ENCODE data around the gene NTRK3. TPM values are rescaled to one million over a fixed set of nuclear protein-coding genes. Genes with fewer than 3 reads are reported as not detected.

NTRK3 gene
- total RNA-seq, 2 donors from 2014 or later: 4.2 to 7.2 TPM

- Histone ChIP-seq H3K4me3 (no peak overlapping the region), H3K36me3 (no peaks in the 10 kb centered on the region), H3K27ac (no peak overlapping the region), H3K27me3 (replicated peaks; ENCODE audit: insufficient read depth) (no peaks in the 10 kb centered on the region), H3K4me1 (replicated peaks) (no peaks in the 10 kb centered on the region), H3K9me3 (no peaks in the 10 kb centered on the region)
- DNase-seq (ENCODE audit: low spot score): no peak
- intact Hi-C loops (cut with DNase I): no loop called here
- 82% methylated on average over 4 of the region's 4 CpGs for WGBS
- TF ChIP-seq, protein P1, sequence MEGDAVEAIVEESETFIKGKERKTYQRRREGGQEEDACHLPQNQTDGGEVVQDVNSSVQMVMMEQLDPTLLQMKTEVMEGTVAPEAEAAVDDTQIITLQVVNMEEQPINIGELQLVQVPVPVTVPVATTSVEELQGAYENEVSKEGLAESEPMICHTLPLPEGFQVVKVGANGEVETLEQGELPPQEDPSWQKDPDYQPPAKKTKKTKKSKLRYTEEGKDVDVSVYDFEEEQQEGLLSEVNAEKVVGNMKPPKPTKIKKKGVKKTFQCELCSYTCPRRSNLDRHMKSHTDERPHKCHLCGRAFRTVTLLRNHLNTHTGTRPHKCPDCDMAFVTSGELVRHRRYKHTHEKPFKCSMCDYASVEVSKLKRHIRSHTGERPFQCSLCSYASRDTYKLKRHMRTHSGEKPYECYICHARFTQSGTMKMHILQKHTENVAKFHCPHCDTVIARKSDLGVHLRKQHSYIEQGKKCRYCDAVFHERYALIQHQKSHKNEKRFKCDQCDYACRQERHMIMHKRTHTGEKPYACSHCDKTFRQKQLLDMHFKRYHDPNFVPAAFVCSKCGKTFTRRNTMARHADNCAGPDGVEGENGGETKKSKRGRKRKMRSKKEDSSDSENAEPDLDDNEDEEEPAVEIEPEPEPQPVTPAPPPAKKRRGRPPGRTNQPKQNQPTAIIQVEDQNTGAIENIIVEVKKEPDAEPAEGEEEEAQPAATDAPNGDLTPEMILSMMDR (IDR thresholded peaks at IDR 0.05): no peak
- TF ChIP-seq POLR2A (IDR thresholded peaks at IDR 0.05) (no peak), POLR2AphosphoS5 (IDR thresholded peaks at IDR 0.05) (no peak)
These were observed 196.2 kb downstream of the NTRK3 start for GRCh38 chr15:88060383-88060782.

GRCh38 chr15:88057836-88058235 lies 198.7 kb downstream of the NTRK3 start:
- Histone ChIP-seq H3K4me3 (no peak overlapping the region), H3K4me1 (replicated peaks) (no peaks in the 10 kb centered on the region), H3K9me3 (no peaks in the 10 kb centered on the region), H3K27me3 (replicated peaks; ENCODE audit: insufficient read depth) (no peaks in the 10 kb centered on the region), H3K36me3 (no peaks in the 10 kb centered on the region), H3K27ac (no peak overlapping the region)
- TF ChIP-seq POLR2A (IDR thresholded peaks at IDR 0.05): no peak
- no peak for TF ChIP-seq POLR2AphosphoS5 (IDR thresholded peaks at IDR 0.05)
- TF ChIP-seq, protein P1 (IDR thresholded peaks at IDR 0.05): no peak
- no peak for DNase-seq (ENCODE audit: low spot score)
- 95% methylated on average over 9 of the region's 9 CpGs for WGBS
- intact Hi-C loops (cut with DNase I): no loop called here

GRCh38 chr15:88049506-88049905 lies 207.0 kb downstream of the NTRK3 start:
- Histone ChIP-seq H3K9me3 (no peaks in the 10 kb centered on the region), H3K36me3 (no peaks in the 10 kb centered on the region), H3K27ac (no peak overlapping the region), H3K4me1 (replicated peaks) (no peaks in the 10 kb centered on the region), H3K27me3 (replicated peaks; ENCODE audit: insufficient read depth) (peaks cover 5% of the 10 kb centered on the region), H3K4me3 (no peak overlapping the region)
- no peak for DNase-seq (ENCODE audit: low spot score)
- TF ChIP-seq, protein P1 (IDR thresholded peaks at IDR 0.05): no peak
- TF ChIP-seq POLR2AphosphoS5 (IDR thresholded peaks at IDR 0.05) (no peak), POLR2A (IDR thresholded peaks at IDR 0.05) (no peak)
- WGBS: 91% methylated on average over 1 of the region's 1 CpG
- intact Hi-C loops (cut with DNase I): no loop called here

DNA sequence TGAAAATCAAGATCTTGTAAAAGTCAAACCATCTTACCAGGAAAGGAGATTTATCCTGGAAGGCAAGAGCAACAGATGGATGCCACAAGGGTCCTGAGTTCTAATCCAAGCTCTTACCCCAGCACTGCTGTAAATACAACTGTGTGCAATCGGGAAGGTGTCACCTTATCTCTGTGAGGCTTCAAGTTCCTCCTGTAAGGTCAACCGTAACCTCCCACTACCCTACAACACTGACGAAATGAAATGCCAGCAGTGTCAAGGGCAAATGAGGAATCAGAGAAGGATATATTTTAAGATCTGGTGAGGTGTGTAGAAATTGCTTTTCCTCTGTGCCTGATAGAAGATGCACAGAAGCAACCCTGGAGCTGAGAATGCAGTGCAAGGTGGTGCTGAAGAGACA lies 207.8 kb downstream of the NTRK3 start:
- Histone ChIP-seq H3K4me1 (replicated peaks) (no peaks in the 10 kb centered on the region), H3K9me3 (no peaks in the 10 kb centered on the region), H3K4me3 (no peak overlapping the region), H3K27ac (no peak overlapping the region), H3K27me3 (replicated peaks; ENCODE audit: insufficient read depth) (peaks cover 5% of the 10 kb centered on the region), H3K36me3 (no peaks in the 10 kb centered on the region)
- intact Hi-C loops (cut with DNase I): no loop called here
- no peak for DNase-seq (ENCODE audit: low spot score)
- no peak for TF ChIP-seq POLR2AphosphoS5 (IDR thresholded peaks at IDR 0.05)
- TF ChIP-seq, protein P1 (IDR thresholded peaks at IDR 0.05): no peak
- TF ChIP-seq POLR2A (IDR thresholded peaks at IDR 0.05): no peak
- 85% methylated on average over 3 of the region's 3 CpGs for WGBS

- Histone ChIP-seq H3K27ac (no peak overlapping the region), H3K4me1 (replicated peaks) (no peaks in the 10 kb centered on the region), H3K9me3 (no peaks in the 10 kb centered on the region), H3K36me3 (no peaks in the 10 kb centered on the region), H3K4me3 (no peak overlapping the region), H3K27me3 (replicated peaks; ENCODE audit: insufficient read depth) (peaks cover 5% of the 10 kb centered on the region)
- 77% methylated on average over 2 of the region's 2 CpGs for WGBS
- intact Hi-C loops (cut with DNase I): no loop called here
- TF ChIP-seq, protein P1 (IDR thresholded peaks at IDR 0.05): no peak
- no peak for TF ChIP-seq POLR2AphosphoS5 (IDR thresholded peaks at IDR 0.05)
- TF ChIP-seq POLR2A (IDR thresholded peaks at IDR 0.05): no peak
- DNase-seq (ENCODE audit: low spot score): no peak
These were observed 208.3 kb downstream of the NTRK3 start for GRCh38 chr15:88048237-88048636.

All from prostate gland (tissue), 2 donors.